Measurements from ENCODE around the gene CPOX. TPM values are rescaled to one million over a fixed set of nuclear protein-coding genes. Genes with fewer than 3 reads are reported as not detected.

The CPOX gene
- total RNA-seq, 4 donors from 2014 or later, result 19.0 to 36.4 (median 23.4) TPM

GRCh38 chr3:98600412-98601095 lies 7.1 kb upstream of the CPOX start:
- DNase-seq (ENCODE audit: low spot score in 2 of 2), result no peak
- Histone ChIP-seq H3K27me3 (no peaks in the 10 kb centered on the region), H3K4me1 (peaks cover 0 to 5% (median 0%) of the 10 kb centered on the region in 4 donors), H3K27ac (no peak overlapping the region), H3K36me3 (no peaks in the 10 kb centered on the region), H3K4me3 (no peak overlapping the region), H3K9me3 (no peaks in the 10 kb centered on the region)
- TF ChIP-seq CTCF (IDR thresholded peaks at IDR 0.05), result no peak
- TF ChIP-seq EP300 (IDR thresholded peaks at IDR 0.05), result no peak
- no peak for TF ChIP-seq POLR2A (IDR thresholded peaks at IDR 0.05)
- WGBS, 2 donors, result 76 to 77% methylated on average over 4 of the region's 4 CpGs

- TF ChIP-seq CTCF (IDR thresholded peaks at IDR 0.05) (no peak), EP300 (IDR thresholded peaks at IDR 0.05) (no peak), POLR2A (IDR thresholded peaks at IDR 0.05) (no peak)
- H3K27ac ChIP-seq, result no peak overlapping the region
- H3K27me3 ChIP-seq, result no peaks in the 10 kb centered on the region
- DNase-seq (ENCODE audit: low spot score in 2 of 2), result no peak
- 69 to 70% methylated on average over 5 of the region's 5 CpGs for WGBS, 2 donors
- no peaks in the 10 kb centered on the region for H3K36me3 ChIP-seq
- peaks cover 0 to 5% (median 0%) of the 10 kb centered on the region in 4 donors for H3K4me1 ChIP-seq
- no peaks in the 10 kb centered on the region for H3K9me3 ChIP-seq
- no peak overlapping the region for H3K4me3 ChIP-seq
Observed at GRCh38 chr3:98599647-98600411, 6.4 kb upstream of the CPOX start.

GRCh38 chr3:98598492-98598891 lies 5.1 kb upstream of the CPOX start:
- no peaks in the 10 kb centered on the region for H3K27me3 ChIP-seq
- no peaks in the 10 kb centered on the region for H3K9me3 ChIP-seq
- TF ChIP-seq EP300 (IDR thresholded peaks at IDR 0.05), result no peak
- TF ChIP-seq POLR2A (IDR thresholded peaks at IDR 0.05), result no peak
- no peak for TF ChIP-seq CTCF (IDR thresholded peaks at IDR 0.05)
- no peaks in the 10 kb centered on the region for H3K36me3 ChIP-seq
- WGBS, 2 donors, result 82 to 90% methylated on average over 2 of the region's 2 CpGs
- H3K4me1 ChIP-seq, result peaks cover 0 to 14% (median 0%) of the 10 kb centered on the region in 4 donors
- no peak overlapping the region for H3K4me3 ChIP-seq
- H3K27ac ChIP-seq, result no peak overlapping the region
- DNase-seq (ENCODE audit: low spot score in 2 of 2), result no peak

GRCh38 chr3:98596541-98597500 lies 3.4 kb upstream of the CPOX start:
- H3K27me3 ChIP-seq, result no peaks in the 10 kb centered on the region
- H3K4me3 ChIP-seq, result no peak overlapping the region
- TF ChIP-seq EP300 (IDR thresholded peaks at IDR 0.05) (no peak), CTCF (IDR thresholded peaks at IDR 0.05) (peak; percentile 46 to 74 (median 63))
- H3K4me1 ChIP-seq, result peaks cover 0 to 20% (median 4%) of the 10 kb centered on the region in 4 donors
- no peak overlapping the region for H3K27ac ChIP-seq
- DNase-seq (ENCODE audit: low spot score in 2 of 2), result peak in 1 of 2 donors; percentile 35
- 6 to 20% methylated on average over 1 of the region's 1 CpG for WGBS, 2 donors
- no peaks in the 10 kb centered on the region for H3K36me3 ChIP-seq
- no peaks in the 10 kb centered on the region for H3K9me3 ChIP-seq

Measured in tibial nerve (tissue), 4 donors.